ENCODE results near the gene AGBL4. TPM values are rescaled to one million over a fixed set of nuclear protein-coding genes. Genes with fewer than 3 reads are reported as not detected.
"Not testable (repeated sequence)": the region's sequence is repeated elsewhere in the genome, so short reads cannot be mapped to it uniquely, and the experiment has no call there.

The AGBL4 gene
- polyA plus RNA-seq, 4 donors: 0.99 to 1.5 (median 1.0) TPM

- not testable (repeated sequence) for DNase-seq (ENCODE audit: low read depth in 4 of 4, low spot score in 2 of 4)
Observed at GRCh38 chr1:49320493-49320892, 703.3 kb downstream of the AGBL4 start.

DNA sequence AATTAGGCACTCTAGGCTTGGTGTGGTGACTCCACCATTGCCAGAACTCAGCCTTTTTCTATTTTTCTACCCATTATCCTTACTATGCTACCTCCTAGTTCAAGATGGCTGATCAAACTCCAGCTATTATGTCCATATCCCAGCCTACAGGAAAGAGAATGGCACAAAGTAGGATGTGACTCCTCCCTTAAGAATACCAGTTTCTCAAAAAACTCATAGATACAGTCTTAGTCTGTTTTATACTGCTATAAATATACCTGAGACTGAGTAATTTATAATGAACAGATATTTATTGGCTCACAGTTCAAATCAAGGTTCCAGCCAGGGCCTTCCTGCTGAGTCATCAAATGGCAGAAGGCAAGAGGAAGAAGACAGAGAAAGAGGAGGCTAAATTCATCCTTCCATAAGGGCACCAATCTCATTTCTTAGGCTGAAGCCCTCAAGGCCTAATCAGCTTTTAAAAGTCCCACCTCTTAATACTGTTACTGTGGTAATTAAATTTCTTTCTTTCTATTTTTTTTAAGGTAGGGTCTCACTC is 704.3 kb downstream of the AGBL4 start:
- DNase-seq (ENCODE audit: low read depth in 4 of 4, low spot score in 2 of 4): no peak

- no peak for DNase-seq (ENCODE audit: low read depth in 4 of 4, low spot score in 2 of 4)
Observed at GRCh38 chr1:49318218-49318617, 705.5 kb downstream of the AGBL4 start.

DNA sequence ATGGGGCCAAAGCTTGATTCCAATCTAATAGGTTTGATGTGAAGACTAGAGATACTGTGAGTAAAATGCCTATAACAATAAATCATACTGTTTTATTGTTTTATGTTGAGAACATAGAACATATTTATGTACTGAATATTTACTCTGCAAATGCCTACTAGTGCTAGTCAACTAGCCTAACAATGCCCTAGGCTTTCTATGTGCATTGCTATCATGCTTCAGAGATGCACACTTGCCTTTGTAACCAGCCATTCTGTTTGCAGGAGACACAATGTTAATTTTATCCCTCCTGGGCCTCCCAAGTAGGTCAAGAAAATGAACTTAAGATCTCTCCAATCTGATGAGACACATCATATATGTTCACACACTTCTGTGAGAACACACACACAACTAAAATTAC is 716.3 kb downstream of the AGBL4 start:
- DNase-seq (ENCODE audit: low read depth in 4 of 4, low spot score in 2 of 4): no peak

- DNase-seq (ENCODE audit: low read depth in 4 of 4, low spot score in 2 of 4): no peak
Observed at GRCh38 chr1:49306507-49307070, 717.2 kb downstream of the AGBL4 start.

DNA sequence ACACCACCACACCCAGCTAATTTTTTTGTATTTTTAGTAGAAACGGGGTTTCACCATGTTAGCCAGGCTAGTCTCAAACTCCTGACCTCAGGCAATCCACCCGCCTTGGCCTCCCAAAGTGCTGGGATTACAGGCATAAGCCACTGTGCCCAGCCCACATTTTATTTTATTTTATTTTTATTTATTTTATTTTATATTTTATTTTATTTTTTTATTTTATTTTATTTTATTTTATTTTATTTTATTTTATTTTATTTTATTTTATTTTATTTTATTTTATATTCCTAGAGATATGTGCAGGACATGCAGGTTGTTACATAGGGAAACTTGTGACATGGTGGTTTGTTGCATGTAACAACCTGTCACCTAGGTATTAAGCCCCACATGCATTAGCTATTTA is 721.4 kb downstream of the AGBL4 start:
- not testable (repeated sequence) for DNase-seq (ENCODE audit: low read depth in 4 of 4, low spot score in 2 of 4)

DNA sequence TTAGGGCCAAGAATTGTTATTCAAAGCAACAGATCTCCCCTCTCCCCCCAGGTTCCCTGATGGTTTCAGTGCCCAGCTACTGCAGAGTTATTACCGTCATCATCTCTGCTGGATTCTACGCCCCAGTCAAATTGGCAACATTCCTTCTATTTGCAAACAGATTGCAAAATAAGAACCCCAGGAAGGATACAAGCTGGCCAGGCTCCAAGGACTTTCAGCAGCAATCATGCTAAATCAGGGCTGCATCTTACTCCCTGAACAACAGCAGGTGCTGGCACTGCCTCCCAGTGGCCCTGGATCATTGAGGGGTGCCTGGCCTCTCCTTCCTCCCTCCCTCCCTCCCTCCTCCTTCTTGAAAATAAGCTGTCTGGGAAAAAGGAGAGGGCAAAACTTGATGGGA is 725.5 kb downstream of the AGBL4 start:
- DNase-seq (ENCODE audit: low read depth in 4 of 4, low spot score in 2 of 4): no peak

- no peak for DNase-seq (ENCODE audit: low read depth in 4 of 4, low spot score in 2 of 4)
Observed at GRCh38 chr1:49297783-49298182, 726.0 kb downstream of the AGBL4 start.

- DNase-seq (ENCODE audit: low read depth in 4 of 4, low spot score in 2 of 4): no peak
Observed at GRCh38 chr1:49294539-49294938, 729.2 kb downstream of the AGBL4 start.

GRCh38 chr1:49293016-49293415 is 730.7 kb downstream of the AGBL4 start:
- DNase-seq (ENCODE audit: low read depth in 4 of 4, low spot score in 2 of 4): no peak

GRCh38 chr1:49257211-49258049 is 766.3 kb downstream of the AGBL4 start:
- not testable (repeated sequence) for DNase-seq (ENCODE audit: low read depth in 4 of 4, low spot score in 2 of 4)

DNA sequence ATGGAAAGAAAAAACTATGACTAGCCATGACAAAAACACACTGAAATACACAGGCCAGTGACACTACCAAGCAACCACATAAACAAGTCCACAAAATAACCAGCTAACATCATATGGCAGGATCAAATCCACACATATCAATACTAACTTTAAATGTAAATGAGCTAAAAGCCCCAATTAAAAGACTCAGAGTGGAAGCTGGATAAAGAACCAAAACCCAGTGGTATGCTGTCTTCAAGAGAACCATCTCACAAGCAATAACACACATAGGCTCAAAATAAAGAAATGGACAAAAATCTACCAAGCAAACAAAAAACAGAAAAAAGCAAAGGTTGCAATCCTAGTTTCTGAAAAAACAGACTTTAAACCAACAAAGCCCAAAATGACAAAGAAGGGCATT is 770.8 kb downstream of the AGBL4 start:
- no peak for DNase-seq (ENCODE audit: low read depth in 4 of 4, low spot score in 2 of 4)

DNA sequence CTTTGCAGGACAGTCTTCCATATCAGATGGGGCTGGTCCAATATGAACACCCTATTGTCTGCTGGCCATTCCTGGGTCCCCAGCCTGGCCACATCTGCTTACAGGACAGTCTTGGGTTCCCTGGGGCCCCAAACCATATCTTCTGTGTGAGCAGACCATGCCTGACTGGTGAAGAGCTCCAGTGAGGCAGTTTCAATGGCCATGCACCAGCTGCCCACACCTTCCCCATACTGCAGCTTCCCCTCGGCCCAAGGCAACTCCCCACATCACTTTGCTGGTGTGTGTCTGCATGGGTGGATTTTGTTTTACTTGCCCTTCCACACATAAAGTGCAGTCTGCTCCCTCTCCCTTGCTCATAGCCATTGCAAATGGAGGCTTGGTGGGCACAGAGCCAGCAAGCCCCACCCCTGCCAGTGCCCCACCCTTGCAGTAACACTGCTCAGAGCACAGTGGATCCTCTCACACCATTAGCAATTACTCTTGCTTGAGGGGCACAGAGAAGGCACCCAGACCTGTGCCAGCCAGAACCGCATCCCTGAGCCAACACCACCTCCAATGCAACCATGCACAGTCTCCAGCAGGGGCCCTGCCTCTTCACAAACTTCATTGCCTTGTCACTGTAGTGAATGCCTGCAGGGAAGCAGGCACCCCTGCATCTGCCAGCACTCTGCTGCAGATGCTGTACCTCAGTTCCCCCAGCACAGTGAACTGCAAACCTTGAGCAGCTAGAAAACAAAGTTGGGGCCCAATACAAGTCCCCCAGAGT is 772.6 kb downstream of the AGBL4 start:
- no peak for DNase-seq (ENCODE audit: low read depth in 4 of 4, low spot score in 2 of 4)

DNA sequence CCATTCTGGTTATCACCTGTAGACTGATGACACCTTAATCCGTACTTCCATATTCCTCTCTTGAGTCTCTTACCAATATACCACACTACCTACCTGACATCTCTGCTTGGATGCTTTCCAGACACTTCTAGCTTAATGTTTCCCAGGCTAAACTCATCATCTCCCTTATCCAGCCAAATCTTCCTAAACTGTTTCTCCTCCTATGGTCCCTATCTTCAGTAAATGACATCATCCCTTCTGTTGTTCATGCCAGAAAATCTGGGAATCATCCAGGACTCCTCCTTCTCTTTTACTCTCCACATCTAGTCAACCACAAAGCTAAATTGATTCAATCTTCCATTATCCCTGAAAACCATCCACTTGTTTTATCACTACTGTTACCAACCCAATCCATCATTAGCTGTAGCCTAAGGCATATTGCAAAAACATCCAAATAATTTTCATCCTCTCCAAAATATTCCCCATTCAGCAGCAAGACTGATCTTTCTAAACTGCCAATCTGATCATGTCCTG is 783.0 kb downstream of the AGBL4 start:
- no peak for DNase-seq (ENCODE audit: low read depth in 4 of 4, low spot score in 2 of 4)

DNA sequence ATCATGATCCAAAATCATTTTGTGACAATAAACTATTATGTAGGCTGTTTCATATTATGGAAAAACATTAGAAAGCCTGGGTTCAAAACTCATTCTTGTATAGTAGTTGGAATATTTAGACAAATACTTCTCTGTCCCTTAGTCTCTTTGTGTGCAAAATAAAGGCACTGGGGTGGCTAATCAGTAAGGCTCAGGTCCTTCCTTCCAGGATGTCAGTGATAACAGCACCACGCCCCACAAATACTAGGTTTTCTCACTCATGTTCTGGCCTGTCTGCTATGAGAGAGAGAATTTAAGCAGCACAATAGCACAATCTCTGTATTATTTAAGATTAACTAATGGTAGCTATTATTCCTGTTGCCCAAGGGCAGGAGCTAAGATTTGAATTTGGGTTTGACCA is 788.8 kb downstream of the AGBL4 start:
- no peak for DNase-seq (ENCODE audit: low read depth in 4 of 4, low spot score in 2 of 4)

- no peak for DNase-seq (ENCODE audit: low read depth in 4 of 4, low spot score in 2 of 4)
Observed at GRCh38 chr1:49229555-49229954, 794.2 kb downstream of the AGBL4 start.

DNA sequence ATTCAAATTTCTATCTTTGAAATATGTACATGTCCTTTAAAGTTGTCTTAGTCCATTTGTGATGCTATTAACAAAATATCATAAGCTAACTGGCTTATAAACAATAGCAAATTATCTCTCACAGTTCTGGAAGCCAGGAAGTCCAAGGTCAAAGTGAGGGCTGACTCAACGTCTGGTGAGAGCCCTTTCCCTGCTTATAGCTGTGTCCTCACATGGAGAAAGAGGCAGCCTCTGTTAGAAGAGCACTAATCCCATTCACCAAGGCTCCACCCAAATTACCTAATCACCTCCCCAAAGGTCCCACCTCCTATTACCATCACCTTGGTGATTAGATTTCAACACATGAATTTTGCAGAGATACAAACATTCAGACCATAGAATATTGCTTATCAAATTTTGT is 797.0 kb downstream of the AGBL4 start:
- no peak for DNase-seq (ENCODE audit: low read depth in 4 of 4, low spot score in 2 of 4)

GRCh38 chr1:49225464-49225863 is 798.3 kb downstream of the AGBL4 start:
- no peak for DNase-seq (ENCODE audit: low read depth in 4 of 4, low spot score in 2 of 4)

DNA sequence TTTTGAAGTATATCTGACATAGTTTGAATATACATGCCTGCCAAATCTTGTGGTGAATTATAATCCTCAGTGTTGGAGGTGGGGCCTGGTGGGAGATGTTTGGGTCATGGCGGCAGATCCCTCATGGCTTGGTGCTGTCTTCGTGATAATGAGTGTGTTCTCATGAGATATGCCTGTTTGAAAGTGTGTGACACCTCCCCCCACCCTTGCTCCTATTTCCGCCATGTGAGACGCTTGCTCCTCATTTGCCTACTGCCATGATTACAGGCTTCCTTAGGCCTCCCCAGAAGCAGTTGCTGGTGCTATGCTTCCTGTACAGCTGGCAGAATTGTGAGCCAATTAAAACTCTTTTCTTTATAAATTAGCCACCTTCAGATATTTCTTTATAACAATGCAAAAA is 810.5 kb downstream of the AGBL4 start:
- no peak for DNase-seq (ENCODE audit: low read depth in 4 of 4, low spot score in 2 of 4)

DNA sequence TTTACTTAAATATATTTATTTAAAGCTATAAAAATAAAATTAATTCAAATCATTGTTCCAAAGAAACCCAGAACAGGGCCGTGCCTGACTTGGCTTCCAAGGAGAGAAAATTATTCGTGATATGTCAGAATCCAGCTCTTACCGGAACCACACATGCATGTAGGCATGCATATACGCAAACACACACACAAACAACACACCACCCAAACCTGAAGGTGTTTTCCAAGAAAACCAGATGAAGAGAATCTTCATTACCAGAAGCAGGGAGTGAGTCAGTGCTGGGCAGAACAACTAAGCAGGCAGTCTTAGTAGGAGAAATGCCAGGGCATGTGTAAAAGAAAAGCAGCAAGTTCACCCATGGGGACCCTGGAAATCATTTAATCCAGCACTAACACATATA is 815.0 kb downstream of the AGBL4 start:
- DNase-seq (ENCODE audit: low read depth in 4 of 4, low spot score in 2 of 4): no peak

DNA sequence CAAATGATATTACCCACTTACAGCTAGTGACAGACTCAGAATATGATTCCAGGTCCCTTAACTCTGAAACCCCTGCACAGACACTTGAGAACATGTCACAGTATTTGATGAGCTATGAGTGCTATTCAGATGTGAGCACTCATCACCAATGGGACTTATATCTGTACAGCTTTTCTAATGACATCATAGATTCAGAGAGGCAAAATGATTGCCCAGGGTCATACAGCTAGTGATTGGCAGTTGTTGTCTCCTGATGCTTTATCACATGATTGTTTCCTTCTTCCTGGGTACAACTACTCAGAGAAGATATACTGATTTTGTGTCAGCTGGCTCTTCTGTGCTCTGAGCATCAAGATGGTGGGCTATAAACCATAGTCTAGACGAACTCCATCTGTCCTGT is 819.0 kb downstream of the AGBL4 start:
- DNase-seq (ENCODE audit: low read depth in 4 of 4, low spot score in 2 of 4): no peak

Data from left renal cortex interstitium (tissue), 4 donors.